ENCODE results near the gene TNFAIP8L2. TPM values are rescaled to one million over a fixed set of nuclear protein-coding genes. Genes with fewer than 3 reads are reported as not detected.

TNFAIP8L2 gene
- total RNA-seq, 1 experiment from 2014 or later: not detected

GRCh38 chr1:151166505-151166956 lies 10.1 kb downstream of the TNFAIP8L2 start:
- Histone ChIP-seq H3K27ac (ENCODE audit: low read depth, low read length, poor library complexity, severe bottlenecking) (peak overlapping the region; percentile 81), H3K9me3 (ENCODE audit: low read depth, low read length, poor library complexity, severe bottlenecking) (no peaks in the 10 kb centered on the region), H3K27me3 (replicated peaks; ENCODE audit: insufficient read depth, low read depth, low read length, poor library complexity) (no peaks in the 10 kb centered on the region), H3K4me1 (ENCODE audit: insufficient read depth, low read length, poor library complexity, severe bottlenecking) (peaks cover 13% of the 10 kb centered on the region), H3K36me3 (ENCODE audit: insufficient read depth, low read length, poor library complexity, severe bottlenecking) (peaks cover 21% of the 10 kb centered on the region), H3K4me3 (ENCODE audit: low read depth, low read length, poor library complexity, severe bottlenecking) (peak overlapping the region; percentile 73)
- intact Hi-C loops (cut with micrococcal nuclease; ENCODE audit: unreplicated experiment): no loop called here
- CTCF ChIA-PET: interaction anchor here (0.5 to 0.9 kb wide), 2 partner anchors 67 to 115 kb away, joined by 3 read pairs; no protein-coding TSS in a partner anchor
- BruUV-seq (replicated peaks): no TSS peak
- TF ChIP-seq EZH2 (IDR thresholded peaks at IDR 0.05; ENCODE audit: borderline replicate concordance, low read depth, low read length, poor library complexity, severe bottlenecking): no peak
- TF ChIP-seq CTCF (conservative IDR thresholded peaks at IDR 0.05; ENCODE audit: low read depth, low read length): no peak
- POLR2A ChIA-PET (ENCODE audit: low non-redundant PET): no interaction called here
- peak; percentile 21 for DNase-seq (ENCODE audit: low spot score)

GRCh38 chr1:151167116-151167515 lies 10.7 kb downstream of the TNFAIP8L2 start:
- Histone ChIP-seq H3K4me3 (ENCODE audit: low read depth, low read length, poor library complexity, severe bottlenecking) (peak overlapping the region; percentile 73), H3K27ac (ENCODE audit: low read depth, low read length, poor library complexity, severe bottlenecking) (no peak overlapping the region), H3K4me1 (ENCODE audit: insufficient read depth, low read length, poor library complexity, severe bottlenecking) (peaks cover 13% of the 10 kb centered on the region), H3K27me3 (replicated peaks; ENCODE audit: insufficient read depth, low read depth, low read length, poor library complexity) (no peaks in the 10 kb centered on the region), H3K9me3 (ENCODE audit: low read depth, low read length, poor library complexity, severe bottlenecking) (no peaks in the 10 kb centered on the region), H3K36me3 (ENCODE audit: insufficient read depth, low read length, poor library complexity, severe bottlenecking) (peaks cover 20% of the 10 kb centered on the region)
- no TSS peak for BruUV-seq (replicated peaks)
- DNase-seq (ENCODE audit: low spot score): no peak
- ChIA-PET CTCF (interaction anchor here (0.9 kb wide), 1 partner anchor 67 kb away, joined by 3 read pairs; no protein-coding TSS in a partner anchor), POLR2A (ENCODE audit: low non-redundant PET) (no interaction called here)
- intact Hi-C loops (cut with micrococcal nuclease; ENCODE audit: unreplicated experiment): no loop called here
- TF ChIP-seq EZH2 (IDR thresholded peaks at IDR 0.05; ENCODE audit: borderline replicate concordance, low read depth, low read length, poor library complexity, severe bottlenecking) (no peak), CTCF (conservative IDR thresholded peaks at IDR 0.05; ENCODE audit: low read depth, low read length) (no peak)

- peaks cover 36% of the 10 kb centered on the region for H3K36me3 ChIP-seq (ENCODE audit: insufficient read depth, low read length, poor library complexity, severe bottlenecking)
- no peak for TF ChIP-seq EZH2 (IDR thresholded peaks at IDR 0.05; ENCODE audit: borderline replicate concordance, low read depth, low read length, poor library complexity, severe bottlenecking)
These were observed 14.7 kb downstream of the TNFAIP8L2 start for GRCh38 chr1:151171190-151171589.

More at GRCh38 chr1:151171190-151171589, 14.7 kb downstream of the TNFAIP8L2 start:
- DNase-seq (ENCODE audit: low spot score): no peak
- H3K9me3 ChIP-seq (ENCODE audit: low read depth, low read length, poor library complexity, severe bottlenecking): no peaks in the 10 kb centered on the region
- H3K27ac ChIP-seq (ENCODE audit: low read depth, low read length, poor library complexity, severe bottlenecking): no peak overlapping the region
- ChIA-PET POLR2A (ENCODE audit: low non-redundant PET) (interaction anchor here (0.6 kb wide), 1 partner anchor 76 kb away, joined by 4 read pairs; no protein-coding TSS in a partner anchor), CTCF (no interaction called here)
- peaks cover 7% of the 10 kb centered on the region for H3K4me1 ChIP-seq (ENCODE audit: insufficient read depth, low read length, poor library complexity, severe bottlenecking)
- no peaks in the 10 kb centered on the region for H3K27me3 ChIP-seq (replicated peaks; ENCODE audit: insufficient read depth, low read depth, low read length, poor library complexity)
- BruUV-seq (replicated peaks): no TSS peak
- H3K4me3 ChIP-seq (ENCODE audit: low read depth, low read length, poor library complexity, severe bottlenecking): no peak overlapping the region
- intact Hi-C loops (cut with micrococcal nuclease; ENCODE audit: unreplicated experiment): no loop called here

Measured in A673 (cell line).